D341Med (cell line): ENCODE measurements around the gene OR1J4.
"Not testable (repeated sequence)": the region's sequence is repeated elsewhere in the genome, so short reads cannot be mapped to it uniquely, and the experiment has no call there.

ENCODE experiments used
- DNase-seq: peaks from one replicate; pipeline ENCODE4 v3.0.0; 2012; ENCODE audit warnings: low spot score

OR1J4 gene

GRCh38 chr9:122518841-122519240, at the start of gene OR1J4:
Gene OR1J4 (plus strand): TSS chr9:122519141. CDS start chr9:122519141, 0 bp downstream.
- no peak for DNase-seq

GRCh38 chr9:122474561-122474960, 44.4 kb upstream of the OR1J4 start:
- no peak for DNase-seq

- DNase-seq = no peak
These were observed 43.2 kb upstream of the OR1J4 start for GRCh38 chr9:122475717-122476116.

GRCh38 chr9:122477346-122477745, 41.6 kb upstream of the OR1J4 start:
- DNase-seq = no peak

- no peak for DNase-seq
These were observed 41.1 kb upstream of the OR1J4 start, which contains the start of gene OR1J1 for GRCh38 chr9:122477826-122478225. Gene OR1J1 (minus strand): TSS chr9:122477926. CDS start chr9:122477926, 0 bp downstream.

- DNase-seq = no peak
These were observed 39.9 kb upstream of the OR1J4 start for GRCh38 chr9:122479062-122479461.

- DNase-seq = peak; percentile 78
These were observed 20.1 kb upstream of the OR1J4 start for GRCh38 chr9:122498883-122499288.

GRCh38 chr9:122506964-122507363, 12.0 kb upstream of the OR1J4 start:
- no peak for DNase-seq

GRCh38 chr9:122510502-122510901, 8.4 kb upstream of the OR1J4 start, which contains the start of gene OR1J2:
Gene OR1J2 (plus strand): TSS chr9:122510802. CDS start chr9:122510802, 0 bp downstream.
- DNase-seq = no peak

- DNase-seq = no peak
These were observed 715 bp upstream of the OR1J4 start for GRCh38 chr9:122518226-122518625.

- DNase-seq = no peak
These were observed 435 bp downstream of the OR1J4 start for GRCh38 chr9:122519376-122519775.

- no peak for DNase-seq
These were observed 7.7 kb downstream of the OR1J4 start for GRCh38 chr9:122526602-122527001.

- no peak for DNase-seq
These were observed 8.3 kb downstream of the OR1J4 start, which contains the start of gene OR1N1 for GRCh38 chr9:122527193-122527592. Gene OR1N1 (minus strand): TSS chr9:122527293. CDS start chr9:122527293, 0 bp downstream.

GRCh38 chr9:122531157-122531556, 12.2 kb downstream of the OR1J4 start:
- DNase-seq = not testable (repeated sequence)

- no peak for DNase-seq
These were observed 17.2 kb downstream of the OR1J4 start for GRCh38 chr9:122536134-122536533.

- not testable (repeated sequence) for DNase-seq
These were observed 18.1 kb downstream of the OR1J4 start for GRCh38 chr9:122537066-122537465.

GRCh38 chr9:122538757-122539156, 19.8 kb downstream of the OR1J4 start:
- no peak for DNase-seq

- DNase-seq = no peak
These were observed 27.3 kb downstream of the OR1J4 start for GRCh38 chr9:122546196-122546595.

GRCh38 chr9:122551371-122551770, 32.4 kb downstream of the OR1J4 start:
- no peak for DNase-seq

- no peak for DNase-seq
These were observed 33.9 kb downstream of the OR1J4 start, which contains the start of gene OR1N2 for GRCh38 chr9:122552812-122553211. Gene OR1N2 (plus strand): TSS chr9:122553112. CDS start chr9:122553212, 100 bp downstream.

- DNase-seq = no peak
These were observed 42.5 kb downstream of the OR1J4 start for GRCh38 chr9:122561446-122561845.

GRCh38 chr9:122562134-122562760, 43.3 kb downstream of the OR1J4 start:
- DNase-seq = peak; percentile 68

GRCh38 chr9:122567901-122568300, 49.0 kb downstream of the OR1J4 start:
- DNase-seq = no peak
